ENCODE measurements around the gene CTSL.
A peak's percentile ranks its signal among the peaks of the same experiment; 100 is the strongest.

The CTSL gene

DNA sequence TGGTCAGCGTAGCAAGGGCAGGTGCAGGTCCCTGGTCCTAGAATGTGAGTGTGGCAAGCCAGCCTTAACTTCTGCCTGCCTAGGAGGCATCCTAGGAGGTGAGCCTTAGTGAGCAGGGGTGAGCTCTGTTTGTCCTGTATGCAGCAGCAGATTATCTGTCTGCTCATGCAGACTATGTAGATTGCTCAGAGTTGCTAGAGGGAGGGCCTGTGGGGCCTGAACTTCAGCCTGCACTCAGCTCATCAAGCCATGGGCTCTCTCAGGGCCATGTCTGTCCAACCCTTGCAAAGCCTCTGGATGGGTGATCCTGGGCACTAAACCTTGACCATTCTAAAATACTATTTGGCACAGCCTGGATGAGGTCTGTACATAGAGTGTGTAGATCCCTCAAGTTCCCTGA is 8.5 kb upstream of the CTSL start:
- no peak overlapping the region for H3K27ac ChIP-seq
- CTCF ChIA-PET = interaction anchor here (0.5 kb wide), 1 partner anchor 121 kb away, joined by 3 read pairs; no protein-coding TSS in a partner anchor
- POLR2A ChIA-PET (ENCODE audit: low non-redundant PET) = no interaction called here
- TF ChIP-seq, protein P1, sequence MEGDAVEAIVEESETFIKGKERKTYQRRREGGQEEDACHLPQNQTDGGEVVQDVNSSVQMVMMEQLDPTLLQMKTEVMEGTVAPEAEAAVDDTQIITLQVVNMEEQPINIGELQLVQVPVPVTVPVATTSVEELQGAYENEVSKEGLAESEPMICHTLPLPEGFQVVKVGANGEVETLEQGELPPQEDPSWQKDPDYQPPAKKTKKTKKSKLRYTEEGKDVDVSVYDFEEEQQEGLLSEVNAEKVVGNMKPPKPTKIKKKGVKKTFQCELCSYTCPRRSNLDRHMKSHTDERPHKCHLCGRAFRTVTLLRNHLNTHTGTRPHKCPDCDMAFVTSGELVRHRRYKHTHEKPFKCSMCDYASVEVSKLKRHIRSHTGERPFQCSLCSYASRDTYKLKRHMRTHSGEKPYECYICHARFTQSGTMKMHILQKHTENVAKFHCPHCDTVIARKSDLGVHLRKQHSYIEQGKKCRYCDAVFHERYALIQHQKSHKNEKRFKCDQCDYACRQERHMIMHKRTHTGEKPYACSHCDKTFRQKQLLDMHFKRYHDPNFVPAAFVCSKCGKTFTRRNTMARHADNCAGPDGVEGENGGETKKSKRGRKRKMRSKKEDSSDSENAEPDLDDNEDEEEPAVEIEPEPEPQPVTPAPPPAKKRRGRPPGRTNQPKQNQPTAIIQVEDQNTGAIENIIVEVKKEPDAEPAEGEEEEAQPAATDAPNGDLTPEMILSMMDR (conservative IDR thresholded peaks at IDR 0.05; ENCODE audit: low read depth) = no peak
- no peak for DNase-seq (ENCODE audit: low spot score)

DNA sequence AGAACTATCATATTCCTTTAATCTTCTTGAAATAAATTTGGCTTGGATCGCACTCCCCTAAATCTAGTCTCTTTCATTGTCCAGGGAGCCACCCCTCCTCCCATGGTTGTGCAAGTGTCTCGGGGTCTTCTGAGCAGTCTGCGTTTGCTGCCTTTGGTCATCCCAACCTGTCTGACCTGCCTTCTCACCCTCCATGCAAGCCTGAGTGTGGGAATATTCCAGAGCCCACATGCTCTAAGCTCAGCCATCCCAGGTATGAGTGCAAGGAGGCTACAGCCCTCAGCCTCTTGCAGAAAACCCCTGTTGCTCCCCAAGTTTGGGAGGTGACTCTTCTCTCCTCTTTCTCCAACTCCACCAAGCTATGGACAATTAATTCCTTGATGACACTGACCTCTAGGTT is 7.7 kb upstream of the CTSL start:
- H3K27ac ChIP-seq = no peak overlapping the region
- ChIA-PET POLR2A (ENCODE audit: low non-redundant PET) (no interaction called here), CTCF (no interaction called here)
- TF ChIP-seq, protein P1 (conservative IDR thresholded peaks at IDR 0.05; ENCODE audit: low read depth) = no peak
- no peak for DNase-seq (ENCODE audit: low spot score)

DNA sequence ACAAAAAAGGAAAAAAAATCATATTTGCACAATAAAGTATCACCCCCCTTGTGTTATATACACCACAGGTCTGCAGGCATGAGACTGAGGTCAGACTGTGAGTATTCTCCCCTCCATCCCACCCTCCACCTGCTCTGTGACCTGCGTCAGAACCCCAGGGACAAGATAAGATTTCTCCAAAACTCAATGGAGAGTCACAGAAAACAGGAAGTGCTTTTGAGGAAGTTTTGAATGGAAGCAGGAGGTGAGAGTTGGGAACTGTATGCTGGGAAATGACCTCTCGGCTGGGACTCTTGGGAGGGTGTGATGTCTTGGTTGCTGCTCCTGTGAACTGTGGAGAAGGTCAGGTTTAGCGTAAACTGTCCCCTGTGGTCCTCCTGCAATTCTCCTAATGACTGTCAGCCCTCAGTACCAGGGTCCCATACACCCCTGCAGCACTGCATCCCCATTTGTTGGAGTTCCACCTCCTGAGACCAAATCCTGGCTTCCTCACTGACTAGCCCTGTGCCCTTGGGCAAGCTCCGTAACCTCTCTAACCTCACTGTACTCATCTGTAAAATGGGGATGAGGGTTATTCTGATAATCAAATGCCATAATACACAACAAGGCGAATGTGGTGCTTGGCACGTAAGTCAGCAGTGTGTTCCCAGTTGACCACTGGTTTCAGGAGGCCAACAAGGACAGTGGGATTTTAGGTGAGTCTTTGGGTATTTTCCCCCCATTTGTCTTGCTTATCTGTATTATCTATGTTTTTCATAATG is 6.9 kb upstream of the CTSL start:
- POLR2A ChIA-PET (ENCODE audit: low non-redundant PET) = no interaction called here

DNA sequence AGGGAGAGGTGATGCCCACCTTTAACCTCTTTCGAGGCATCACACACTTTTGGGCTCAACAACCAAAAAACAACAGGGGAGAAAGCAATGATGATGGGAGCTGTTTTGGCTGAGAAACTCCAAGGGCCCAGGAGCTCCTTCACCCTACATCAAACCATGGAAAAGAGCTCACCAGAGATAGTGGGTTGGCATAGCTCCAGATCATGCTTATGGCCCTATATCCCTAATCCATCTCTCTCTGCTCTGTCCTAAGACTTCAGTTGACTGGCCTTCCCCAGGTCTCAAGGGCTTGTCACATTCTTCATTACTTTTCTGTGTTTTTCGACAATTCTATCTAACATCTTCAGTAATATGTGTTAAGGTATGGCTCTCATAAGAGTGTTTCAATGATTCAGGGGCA is 5.7 kb upstream of the CTSL start:
- DNase-seq (ENCODE audit: low spot score) = no peak
- ChIA-PET CTCF (no interaction called here), POLR2A (ENCODE audit: low non-redundant PET) (no interaction called here)
- H3K27ac ChIP-seq = no peak overlapping the region
- TF ChIP-seq, protein P1 (conservative IDR thresholded peaks at IDR 0.05; ENCODE audit: low read depth) = no peak

More for the DNA sequence above, 6.9 kb upstream of the CTSL start:
- CTCF ChIA-PET = no interaction called here
- no peak for DNase-seq (ENCODE audit: low spot score)
- TF ChIP-seq, protein P1 (conservative IDR thresholded peaks at IDR 0.05; ENCODE audit: low read depth) = no peak
- no peak overlapping the region for H3K27ac ChIP-seq

DNA sequence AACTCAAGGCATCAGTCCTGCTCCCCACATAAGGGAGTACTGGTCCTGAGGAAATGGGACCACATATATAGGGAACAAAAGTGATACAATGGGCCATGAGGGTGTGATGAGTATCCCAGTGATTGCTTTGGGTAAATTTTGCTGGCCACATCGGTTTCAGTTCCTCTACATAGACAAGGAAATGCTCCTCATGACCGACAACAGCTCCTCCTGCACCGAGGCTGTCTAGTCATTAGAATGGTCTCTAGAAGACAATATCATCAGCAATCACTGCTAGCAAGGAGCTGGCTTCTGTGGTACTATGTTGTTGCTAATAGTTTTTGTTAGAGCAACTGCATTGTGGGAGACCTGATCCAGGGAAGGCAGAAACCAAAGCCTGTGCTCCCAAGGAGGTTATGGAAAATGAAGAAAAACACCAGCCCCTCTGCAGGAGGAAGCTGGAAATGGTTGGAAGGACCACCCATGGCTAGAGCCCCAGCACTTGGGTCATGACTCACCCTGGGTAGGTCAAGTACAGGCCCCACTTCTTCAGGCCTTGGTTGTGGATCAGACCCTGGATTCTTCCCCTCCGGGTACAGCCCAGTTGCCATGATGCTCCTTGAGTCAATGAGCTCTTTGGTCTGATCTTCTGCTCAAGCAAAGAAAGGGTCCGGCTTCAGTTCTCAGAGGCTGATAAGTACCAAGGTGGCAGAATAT is 3.4 kb upstream of the CTSL start:
- ChIA-PET POLR2A (ENCODE audit: low non-redundant PET) (no interaction called here), CTCF (interaction anchor here (0.6 to 1.1 kb wide), 3 partner anchors 16 to 1331 kb away, joined by 3 to 5 read pairs (median 3); no protein-coding TSS in a partner anchor)
- no peak for DNase-seq (ENCODE audit: low spot score)
- no peak overlapping the region for H3K27ac ChIP-seq
- TF ChIP-seq, protein P1 (conservative IDR thresholded peaks at IDR 0.05; ENCODE audit: low read depth) = no peak

DNA sequence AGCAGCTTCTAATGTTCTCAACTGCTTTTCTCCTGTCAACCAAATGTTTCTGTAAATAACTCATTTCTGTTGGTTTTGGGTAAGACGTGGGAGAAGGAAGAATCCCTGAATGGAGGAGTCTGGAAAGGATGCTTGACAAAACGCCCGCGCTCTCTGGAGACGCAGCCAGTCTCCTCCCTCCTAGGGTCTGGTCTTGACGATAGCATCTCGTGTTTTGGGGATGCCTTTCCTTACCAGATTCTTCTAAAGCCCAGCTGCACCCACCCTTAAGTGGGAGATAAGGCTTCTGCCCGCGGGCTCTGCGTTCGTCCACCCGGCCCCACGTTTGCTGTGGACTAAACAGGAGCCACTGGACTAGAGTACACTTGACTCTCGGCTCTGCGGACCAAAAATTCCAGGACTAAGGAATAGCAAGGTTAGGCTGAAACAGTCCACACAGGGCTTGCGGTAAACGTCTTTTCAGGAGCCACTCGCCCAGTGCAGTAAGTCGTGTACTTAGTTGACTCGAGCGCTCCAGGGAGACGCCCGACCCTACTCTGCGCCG is 491 bp upstream of the CTSL start:
- peak overlapping the region; percentile 84 for H3K27ac ChIP-seq
- ChIA-PET CTCF (interaction anchor here (0.6 to 1.6 kb wide), 2 partner anchors 11 to 87 kb away, joined by 3 to 6 read pairs; no protein-coding TSS in a partner anchor), POLR2A (ENCODE audit: low non-redundant PET) (interaction anchor here (2.2 kb wide), 1 partner anchor 11 kb away, joined by 10 read pairs; no protein-coding TSS in a partner anchor)
- TF ChIP-seq, protein P1 (conservative IDR thresholded peaks at IDR 0.05; ENCODE audit: low read depth) = no peak
- no peak for DNase-seq (ENCODE audit: low spot score)
